ENCODE measurements around the gene WDR64.

DNA sequence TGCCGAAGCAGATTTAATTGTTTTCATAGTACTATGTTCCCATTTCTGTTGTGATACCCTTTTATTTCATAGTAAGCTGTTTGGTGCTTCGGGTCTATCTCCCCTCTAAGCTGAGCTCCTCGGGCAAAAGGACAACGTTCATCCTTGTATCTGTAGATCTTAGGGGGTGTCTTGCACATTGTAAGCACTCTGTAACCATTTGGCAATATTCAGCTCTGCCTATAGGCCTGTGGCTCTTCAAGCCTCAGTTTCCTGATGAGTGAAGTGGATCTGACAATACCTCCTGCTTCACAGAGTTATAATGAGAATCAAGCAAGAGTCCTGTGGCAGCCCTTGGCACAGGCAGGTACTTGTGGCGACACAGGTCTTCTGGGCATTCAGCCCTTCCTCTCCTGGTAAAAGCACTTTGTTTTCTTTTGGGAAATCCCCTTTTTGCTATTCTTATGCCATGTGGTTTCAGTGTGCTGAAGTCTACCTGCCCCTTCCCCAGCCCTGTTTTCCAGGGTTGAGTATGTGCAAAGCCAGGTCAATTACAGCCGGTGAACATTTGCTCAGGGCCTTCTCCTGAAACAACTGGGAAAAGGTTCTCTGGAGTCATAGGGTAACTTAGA is 187.4 kb downstream of the WDR64 start:
- TF ChIP-seq, protein P1, sequence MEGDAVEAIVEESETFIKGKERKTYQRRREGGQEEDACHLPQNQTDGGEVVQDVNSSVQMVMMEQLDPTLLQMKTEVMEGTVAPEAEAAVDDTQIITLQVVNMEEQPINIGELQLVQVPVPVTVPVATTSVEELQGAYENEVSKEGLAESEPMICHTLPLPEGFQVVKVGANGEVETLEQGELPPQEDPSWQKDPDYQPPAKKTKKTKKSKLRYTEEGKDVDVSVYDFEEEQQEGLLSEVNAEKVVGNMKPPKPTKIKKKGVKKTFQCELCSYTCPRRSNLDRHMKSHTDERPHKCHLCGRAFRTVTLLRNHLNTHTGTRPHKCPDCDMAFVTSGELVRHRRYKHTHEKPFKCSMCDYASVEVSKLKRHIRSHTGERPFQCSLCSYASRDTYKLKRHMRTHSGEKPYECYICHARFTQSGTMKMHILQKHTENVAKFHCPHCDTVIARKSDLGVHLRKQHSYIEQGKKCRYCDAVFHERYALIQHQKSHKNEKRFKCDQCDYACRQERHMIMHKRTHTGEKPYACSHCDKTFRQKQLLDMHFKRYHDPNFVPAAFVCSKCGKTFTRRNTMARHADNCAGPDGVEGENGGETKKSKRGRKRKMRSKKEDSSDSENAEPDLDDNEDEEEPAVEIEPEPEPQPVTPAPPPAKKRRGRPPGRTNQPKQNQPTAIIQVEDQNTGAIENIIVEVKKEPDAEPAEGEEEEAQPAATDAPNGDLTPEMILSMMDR (conservative IDR thresholded peaks at IDR 0.05): no peak
- no peak for TF ChIP-seq ZFX (IDR thresholded peaks at IDR 0.05)

Measured in C4-2B (cell line).